Loucy (cell line): ENCODE results near the gene TANGO2.

Source experiments
- H2AFZ ChIP-seq: fragments of 200-600 bp; sonication (generic); 2 replicates; pipeline ENCODE4 v1.6.0; 2016; ENCODE audit warnings: antibody characterized with exemption, mild to moderate bottlenecking, low read length, moderate library complexity
- H3F3A ChIP-seq: fragments of 200-600 bp; 2 replicates; pipeline ENCODE4 v1.6.0; 2016; ENCODE audit warnings: antibody characterized with exemption, low read depth, mild to moderate bottlenecking
- H3K27me3 ChIP-seq: fragments of 200-600 bp; sonication (generic); 2 replicates; pipeline ENCODE4 v1.6.1; 2014; ENCODE audit warnings: low read length, mild to moderate bottlenecking; ENCODE audit not compliant: insufficient read depth, poor library complexity, severe bottlenecking
- H3K36me3 ChIP-seq: fragments of 200-600 bp; sonication (generic); 2 replicates; pipeline ENCODE4 v1.6.1; 2016; ENCODE audit warnings: low read length; ENCODE audit not compliant: insufficient read depth
- H3K4me1 ChIP-seq: fragments of 200-600 bp; sonication (generic); 2 replicates; pipeline ENCODE4 v1.5.1; 2014; ENCODE audit warnings: low read length, mild to moderate bottlenecking; ENCODE audit not compliant: insufficient read depth, poor library complexity, severe bottlenecking
- H3K4me2 ChIP-seq: fragments of 200-600 bp; sonication (generic); 2 replicates; pipeline ENCODE4 v1.6.0; 2014; ENCODE audit warnings: antibody characterized with exemption, low read length, low read depth, mild to moderate bottlenecking; ENCODE audit not compliant: poor library complexity, severe bottlenecking
- H3K4me3 ChIP-seq: fragments of 200-600 bp; sonication (generic); 2 replicates; pipeline ENCODE4 v1.5.1; 2014; ENCODE audit warnings: low read length, mild to moderate bottlenecking, mixed read lengths; ENCODE audit not compliant: poor library complexity, severe bottlenecking
- H3K79me2 ChIP-seq: fragments of 200-600 bp; sonication (generic); 2 replicates; pipeline ENCODE4 v1.6.1; 2014; ENCODE audit warnings: low read length; ENCODE audit not compliant: insufficient read depth
- H3K9ac ChIP-seq: fragments of 200-600 bp; sonication (generic); 2 replicates; pipeline ENCODE4 v1.6.0; 2014; ENCODE audit warnings: mild to moderate bottlenecking, low read depth, low read length, moderate library complexity; ENCODE audit not compliant: poor library complexity, severe bottlenecking
- H3K9me2 ChIP-seq: fragments of 200-600 bp; sonication (generic); replicated peaks from 2 replicates; pipeline ENCODE4 v1.6.1; 2016; ENCODE audit warnings: low read depth, low read length, mixed read lengths
- H3K9me3 ChIP-seq: fragments of 200-600 bp; sonication (generic); 2 replicates; pipeline ENCODE4 v1.6.1; 2014; ENCODE audit warnings: mild to moderate bottlenecking, antibody characterized with exemption, low read length, low read depth; ENCODE audit not compliant: insufficient read depth
- H4K20me1 ChIP-seq: fragments of 200-600 bp; sonication (generic); 2 replicates; pipeline ENCODE4 v1.6.0; 2014; ENCODE audit warnings: antibody characterized with exemption, low read length, mild to moderate bottlenecking; ENCODE audit not compliant: insufficient read depth, poor library complexity, severe bottlenecking
- CTCF ChIP-seq: fragments of 200-600 bp; sonication (generic); conservative IDR thresholded peaks from 2 replicates; pipeline ENCODE4 v1.5.1; 2014; ENCODE audit warnings: mild to moderate bottlenecking, antibody characterized with exemption, low read length
- EZH2phosphoT487 ChIP-seq: fragments of 200-600 bp; IDR thresholded peaks from 2 replicates; pipeline ENCODE4 v1.6.1; 2018; ENCODE audit warnings: antibody characterized with exemption, mild to moderate bottlenecking, moderate library complexity, borderline replicate concordance

TANGO2 gene

GRCh38 chr22:20089226-20089976 is 68.5 kb downstream of the TANGO2 start:
- peaks cover 88% of the 10 kb centered on the region for H3K36me3 ChIP-seq
- no peak overlapping the region for H3K9ac ChIP-seq
- peaks cover 61% of the 10 kb centered on the region for H4K20me1 ChIP-seq
- peaks cover 62% of the 10 kb centered on the region for H3K79me2 ChIP-seq
- no peak overlapping the region for H2AFZ ChIP-seq
- H3K27me3 ChIP-seq: no peaks in the 10 kb centered on the region
- no peaks in the 10 kb centered on the region for H3F3A ChIP-seq
- TF ChIP-seq CTCF: no peak
- no peak for TF ChIP-seq EZH2phosphoT487
- H3K4me1 ChIP-seq: peaks cover 12% of the 10 kb centered on the region
- H3K9me3 ChIP-seq: no peaks in the 10 kb centered on the region
- no peaks in the 10 kb centered on the region for H3K9me2 ChIP-seq
- H3K4me3 ChIP-seq: no peak overlapping the region
- H3K4me2 ChIP-seq: no peak overlapping the region

GRCh38 chr22:20089977-20090729 is 69.2 kb downstream of the TANGO2 start:
- peaks cover 54% of the 10 kb centered on the region for H4K20me1 ChIP-seq
- peaks cover 4% of the 10 kb centered on the region for H3K4me1 ChIP-seq
- no peaks in the 10 kb centered on the region for H3K9me2 ChIP-seq
- no peaks in the 10 kb centered on the region for H3F3A ChIP-seq
- H3K27me3 ChIP-seq: no peaks in the 10 kb centered on the region
- no peaks in the 10 kb centered on the region for H3K9me3 ChIP-seq
- peaks cover 55% of the 10 kb centered on the region for H3K79me2 ChIP-seq
- TF ChIP-seq EZH2phosphoT487 (no peak), CTCF (no peak)
- no peak overlapping the region for H3K4me3 ChIP-seq
- H3K9ac ChIP-seq: no peak overlapping the region
- H2AFZ ChIP-seq: no peak overlapping the region
- H3K4me2 ChIP-seq: no peak overlapping the region
- peaks cover 95% of the 10 kb centered on the region for H3K36me3 ChIP-seq

GRCh38 chr22:20090730-20091240 is 69.9 kb downstream of the TANGO2 start:
- no peaks in the 10 kb centered on the region for H3F3A ChIP-seq
- H3K4me3 ChIP-seq: no peak overlapping the region
- H3K36me3 ChIP-seq: peaks cover 99% of the 10 kb centered on the region
- H2AFZ ChIP-seq: no peak overlapping the region
- no peaks in the 10 kb centered on the region for H3K9me3 ChIP-seq
- H3K79me2 ChIP-seq: peaks cover 55% of the 10 kb centered on the region
- H3K4me1 ChIP-seq: no peaks in the 10 kb centered on the region
- H3K9ac ChIP-seq: no peak overlapping the region
- no peaks in the 10 kb centered on the region for H3K27me3 ChIP-seq
- no peaks in the 10 kb centered on the region for H3K9me2 ChIP-seq
- peaks cover 48% of the 10 kb centered on the region for H4K20me1 ChIP-seq
- TF ChIP-seq CTCF (no peak), EZH2phosphoT487 (no peak)
- no peak overlapping the region for H3K4me2 ChIP-seq
